ENCODE measurements around the gene PCDHGA9. TPM values are rescaled to one million over a fixed set of nuclear protein-coding genes. Genes with fewer than 3 reads are reported as not detected.
"Not testable (repeated sequence)": the region's sequence is repeated elsewhere in the genome, so short reads cannot be mapped to it uniquely, and the experiment has no call there.

Gene PCDHGA9
- total and polyA plus RNA-seq, 9 of the 15 experiments (the other 6 are each of a cell fraction or from before 2014, with no cell fraction given): 0.03 to 0.18 (median 0.11) TPM; not detected in 2

DNA sequence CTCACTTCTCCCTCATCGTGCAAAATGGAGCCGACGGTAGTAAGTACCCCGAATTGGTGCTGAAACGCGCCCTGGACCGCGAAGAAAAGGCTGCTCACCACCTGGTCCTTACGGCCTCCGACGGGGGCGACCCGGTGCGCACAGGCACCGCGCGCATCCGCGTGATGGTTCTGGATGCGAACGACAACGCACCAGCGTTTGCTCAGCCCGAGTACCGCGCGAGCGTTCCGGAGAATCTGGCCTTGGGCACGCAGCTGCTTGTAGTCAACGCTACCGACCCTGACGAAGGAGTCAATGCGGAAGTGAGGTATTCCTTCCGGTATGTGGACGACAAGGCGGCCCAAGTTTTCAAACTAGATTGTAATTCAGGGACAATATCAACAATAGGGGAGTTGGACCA is 28.7 kb downstream of the PCDHGA9 start (continued):
- TF ChIP-seq DACH1 (IDR thresholded peaks at IDR 0.05; ENCODE audit: partially characterized antibody) (no peak), PTBP1 (IDR thresholded peaks at IDR 0.05; ENCODE audit: low read depth, low read length) (no peak), KDM4B (IDR thresholded peaks at IDR 0.05; ENCODE audit: borderline replicate concordance in 2 of 2, low read depth in 1 of 2) (no peak), ZNF57 (CRISPR knock-in tag; IDR thresholded peaks at IDR 0.05) (no peak), CREM (IDR thresholded peaks at IDR 0.05; ENCODE audit: low read depth) (no peak), SMAD3 (CRISPR knock-in tag; conservative IDR thresholded peaks at IDR 0.05) (no peak), NR1H2 (CRISPR knock-in tag; IDR thresholded peaks at IDR 0.05) (no peak)

DNA sequence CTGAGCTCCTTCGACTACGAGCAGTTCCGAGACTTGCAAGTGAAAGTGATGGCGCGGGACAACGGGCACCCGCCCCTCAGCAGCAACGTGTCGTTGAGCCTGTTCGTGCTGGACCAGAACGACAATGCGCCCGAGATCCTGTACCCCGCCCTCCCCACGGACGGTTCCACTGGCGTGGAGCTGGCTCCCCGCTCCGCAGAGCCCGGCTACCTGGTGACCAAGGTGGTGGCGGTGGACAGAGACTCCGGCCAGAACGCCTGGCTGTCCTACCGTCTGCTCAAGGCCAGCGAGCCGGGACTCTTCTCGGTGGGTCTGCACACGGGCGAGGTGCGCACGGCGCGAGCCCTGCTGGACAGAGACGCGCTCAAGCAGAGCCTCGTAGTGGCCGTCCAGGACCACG is 29.7 kb downstream of the PCDHGA9 start:
- intact Hi-C loops (cut with micrococcal nuclease); H3K4me2 ChIP-seq (ENCODE audit: insufficient read depth, low read length); H3K9ac ChIP-seq (ENCODE audit: insufficient read depth in 1 of 2, low read depth in 2 of 2, low read length in 2 of 2); H3K79me2 ChIP-seq (ENCODE audit: control insufficient read depth, insufficient read depth, low read length); H3K36me3 ChIP-seq (ENCODE audit: control insufficient read depth, insufficient read depth, low read length); DNase-seq (ENCODE audit: extremely low read depth in 1 of 4, low spot score in 3 of 4); H3K4me3 ChIP-seq; BruUV-seq (replicated peaks); FAIRE-seq; H2AFZ ChIP-seq (ENCODE audit: low read depth, low read length); H4K20me1 ChIP-seq (replicated peaks; ENCODE audit: control insufficient read depth, insufficient read depth, low read length); in situ Hi-C loops (cut with MboI); H3K9me3 ChIP-seq (replicated peaks; ENCODE audit: control insufficient read depth, insufficient read depth, low read depth, low read length); POLR2A ChIA-PET; H3K9me1 ChIP-seq (ENCODE audit: control insufficient read depth, insufficient read depth, low read length); ATAC-seq; H3K27ac ChIP-seq (ENCODE audit: extremely low read depth, low read depth, low read length); CTCF ChIA-PET (ENCODE audit: low intra/inter-chr PET ratio): not testable (repeated sequence)
- Histone ChIP-seq H3K4me1 (replicated peaks in 1 of 2; ENCODE audit: control insufficient read depth in 2 of 2, insufficient read depth in 2 of 2, low read length in 2 of 2) (peaks cover 0 to 22% of the 10 kb centered on the region in 2 experiments; a peak in 2 of 5 replicates), H3K27me3 (ENCODE audit: control insufficient read depth in 2 of 2, insufficient read depth in 2 of 2, low read length in 2 of 2) (peaks cover 8 to 30% of the 10 kb centered on the region in 2 experiments; a peak in 3 of 5 replicates)
- WGBS (ENCODE audit: insufficient coverage, low coverage, missing lambda C conversion rate): 11% methylated on average over 12 of the region's 38 CpGs
